ENCODE data around the gene FIGN. TPM values are rescaled to one million over a fixed set of nuclear protein-coding genes. Genes with fewer than 3 reads are reported as not detected.

Gene FIGN
- total RNA-seq, 1 experiment from 2014 or later = not detected

DNA sequence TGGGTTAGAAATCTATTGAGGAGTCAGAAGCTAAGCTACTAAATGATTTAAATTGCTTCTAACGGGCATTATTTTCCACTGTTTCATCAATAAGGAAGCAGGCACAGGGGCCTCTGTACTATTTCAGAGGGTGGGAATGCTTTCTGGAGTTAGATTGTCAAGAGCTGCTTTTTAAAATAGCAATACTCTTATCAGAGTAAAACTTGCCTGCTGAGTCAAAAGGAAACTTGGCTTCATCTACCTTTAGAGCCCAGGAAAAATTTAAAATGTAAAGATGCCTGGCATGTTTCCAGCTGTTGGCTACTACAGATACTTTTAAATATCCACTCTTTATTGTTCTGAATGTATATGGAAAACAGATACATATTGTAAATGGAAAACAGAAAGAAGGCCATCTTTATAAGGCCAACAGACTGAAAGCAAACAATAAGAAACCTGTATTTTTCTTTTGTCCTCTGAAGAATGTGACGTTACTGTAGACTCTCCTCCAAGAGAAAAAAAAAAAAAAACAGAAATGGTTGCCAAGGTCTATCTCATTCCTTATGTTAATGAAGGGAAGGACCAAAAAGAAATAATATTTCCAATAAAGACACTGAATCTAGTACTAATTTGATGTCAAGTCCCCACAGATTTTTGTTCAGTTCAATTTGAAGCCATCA lies 79.1 kb downstream of the FIGN start:
- CTCF ChIA-PET = interaction anchor here (0.6 kb wide), 1 partner anchor 474 kb away, joined by 3 read pairs; no protein-coding TSS in a partner anchor
- BruUV-seq (replicated peaks) = no TSS peak

GRCh38 chr2:163655667-163656066 lies 80.1 kb downstream of the FIGN start:
- no peaks in the 10 kb centered on the region for H3K4me1 Mint-ChIP-seq (ENCODE audit: low read depth, unreplicated experiment)
- no TSS peak for BruUV-seq (replicated peaks)
- POLR2A ChIA-PET = no interaction called here
- H3K4me1 ChIP-seq = no peaks in the 10 kb centered on the region
- H3K9me3 Mint-ChIP-seq (ENCODE audit: unreplicated experiment) = no peaks in the 10 kb centered on the region
- no peaks in the 10 kb centered on the region for H3K27me3 ChIP-seq (replicated peaks; ENCODE audit: control insufficient read depth, insufficient read depth, low read length)
- H3K36me3 Mint-ChIP-seq (ENCODE audit: insufficient read depth, unreplicated experiment) = no peaks in the 10 kb centered on the region
- H3K27me3 Mint-ChIP-seq (ENCODE audit: insufficient read depth, unreplicated experiment) = no peaks in the 10 kb centered on the region
- no peak for DNase-seq
- intact Hi-C loops (cut with micrococcal nuclease; ENCODE audit: unreplicated experiment) = no loop called here
- H3K4me3 ChIP-seq (ENCODE audit: low read depth, low read length) = no peak overlapping the region
- H3K4me3 Mint-ChIP-seq (ENCODE audit: unreplicated experiment) = no peak overlapping the region
- H3K9me3 ChIP-seq = no peaks in the 10 kb centered on the region
- CTCF ChIA-PET = no interaction called here
- no peak overlapping the region for H3K27ac Mint-ChIP-seq (ENCODE audit: unreplicated experiment)
- TF ChIP-seq CTCF (IDR thresholded peaks at IDR 0.05; ENCODE audit: insufficient read depth in 1 of 2, low read depth in 1 of 2, low read length in 1 of 2, severe bottlenecking in 1 of 2, unreplicated experiment in 1 of 2) = no peak
- no peaks in the 10 kb centered on the region for H3K36me3 ChIP-seq (ENCODE audit: control insufficient read depth, insufficient read depth, low read length)

More for the DNA sequence above, 79.1 kb downstream of the FIGN start:
- Mint-ChIP-seq H3K27ac (ENCODE audit: unreplicated experiment) (no peak overlapping the region), H3K9me3 (ENCODE audit: unreplicated experiment) (no peaks in the 10 kb centered on the region), H3K4me3 (ENCODE audit: unreplicated experiment) (no peak overlapping the region), H3K27me3 (ENCODE audit: insufficient read depth, unreplicated experiment) (no peaks in the 10 kb centered on the region), H3K36me3 (ENCODE audit: insufficient read depth, unreplicated experiment) (no peaks in the 10 kb centered on the region), H3K4me1 (ENCODE audit: low read depth, unreplicated experiment) (no peaks in the 10 kb centered on the region)
- H3K36me3 ChIP-seq (ENCODE audit: control insufficient read depth, insufficient read depth, low read length) = no peaks in the 10 kb centered on the region
- no peak for DNase-seq
- no peaks in the 10 kb centered on the region for H3K4me1 ChIP-seq
- H3K27me3 ChIP-seq (replicated peaks; ENCODE audit: control insufficient read depth, insufficient read depth, low read length) = no peaks in the 10 kb centered on the region
- POLR2A ChIA-PET = no interaction called here
- H3K4me3 ChIP-seq (ENCODE audit: low read depth, low read length) = no peak overlapping the region
- TF ChIP-seq CTCF (IDR thresholded peaks at IDR 0.05; ENCODE audit: insufficient read depth in 1 of 2, low read depth in 1 of 2, low read length in 1 of 2, severe bottlenecking in 1 of 2, unreplicated experiment in 1 of 2) = no peak
- H3K9me3 ChIP-seq = no peaks in the 10 kb centered on the region
- intact Hi-C loops (cut with micrococcal nuclease; ENCODE audit: unreplicated experiment) = no loop called here

GRCh38 chr2:163652751-163653150 lies 83.1 kb downstream of the FIGN start:
- CTCF ChIA-PET = no interaction called here

More at GRCh38 chr2:163652751-163653150, 83.1 kb downstream of the FIGN start:
- intact Hi-C loops (cut with micrococcal nuclease; ENCODE audit: unreplicated experiment) = no loop called here
- DNase-seq = no peak
- POLR2A ChIA-PET = no interaction called here
- no peak overlapping the region for H3K4me3 ChIP-seq (ENCODE audit: low read depth, low read length)
- no peak for TF ChIP-seq CTCF (IDR thresholded peaks at IDR 0.05; ENCODE audit: insufficient read depth in 1 of 2, low read depth in 1 of 2, low read length in 1 of 2, severe bottlenecking in 1 of 2, unreplicated experiment in 1 of 2)
- no peak overlapping the region for H3K4me3 Mint-ChIP-seq (ENCODE audit: unreplicated experiment)
- no peaks in the 10 kb centered on the region for H3K36me3 Mint-ChIP-seq (ENCODE audit: insufficient read depth, unreplicated experiment)
- BruUV-seq (replicated peaks) = no TSS peak
- no peak overlapping the region for H3K27ac Mint-ChIP-seq (ENCODE audit: unreplicated experiment)
- no peaks in the 10 kb centered on the region for H3K9me3 ChIP-seq
- no peaks in the 10 kb centered on the region for H3K27me3 ChIP-seq (replicated peaks; ENCODE audit: control insufficient read depth, insufficient read depth, low read length)
- no peaks in the 10 kb centered on the region for H3K4me1 ChIP-seq
- H3K4me1 Mint-ChIP-seq (ENCODE audit: low read depth, unreplicated experiment) = no peaks in the 10 kb centered on the region
- H3K27me3 Mint-ChIP-seq (ENCODE audit: insufficient read depth, unreplicated experiment) = no peaks in the 10 kb centered on the region
- no peaks in the 10 kb centered on the region for H3K36me3 ChIP-seq (ENCODE audit: control insufficient read depth, insufficient read depth, low read length)
- no peaks in the 10 kb centered on the region for H3K9me3 Mint-ChIP-seq (ENCODE audit: unreplicated experiment)
